ENCODE results near the gene SNX15.

- TF ChIP-seq, protein P1, sequence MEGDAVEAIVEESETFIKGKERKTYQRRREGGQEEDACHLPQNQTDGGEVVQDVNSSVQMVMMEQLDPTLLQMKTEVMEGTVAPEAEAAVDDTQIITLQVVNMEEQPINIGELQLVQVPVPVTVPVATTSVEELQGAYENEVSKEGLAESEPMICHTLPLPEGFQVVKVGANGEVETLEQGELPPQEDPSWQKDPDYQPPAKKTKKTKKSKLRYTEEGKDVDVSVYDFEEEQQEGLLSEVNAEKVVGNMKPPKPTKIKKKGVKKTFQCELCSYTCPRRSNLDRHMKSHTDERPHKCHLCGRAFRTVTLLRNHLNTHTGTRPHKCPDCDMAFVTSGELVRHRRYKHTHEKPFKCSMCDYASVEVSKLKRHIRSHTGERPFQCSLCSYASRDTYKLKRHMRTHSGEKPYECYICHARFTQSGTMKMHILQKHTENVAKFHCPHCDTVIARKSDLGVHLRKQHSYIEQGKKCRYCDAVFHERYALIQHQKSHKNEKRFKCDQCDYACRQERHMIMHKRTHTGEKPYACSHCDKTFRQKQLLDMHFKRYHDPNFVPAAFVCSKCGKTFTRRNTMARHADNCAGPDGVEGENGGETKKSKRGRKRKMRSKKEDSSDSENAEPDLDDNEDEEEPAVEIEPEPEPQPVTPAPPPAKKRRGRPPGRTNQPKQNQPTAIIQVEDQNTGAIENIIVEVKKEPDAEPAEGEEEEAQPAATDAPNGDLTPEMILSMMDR (IDR thresholded peaks at IDR 0.05; ENCODE audit: low read depth, low read length) = no peak
- TF ChIP-seq POLR2A (IDR thresholded peaks at IDR 0.05; ENCODE audit: extremely low read depth, insufficient read length) (no peak), MYC (IDR thresholded peaks at IDR 0.05; ENCODE audit: low read depth, low read length) (no peak), MAX (IDR thresholded peaks at IDR 0.05; ENCODE audit: low read depth, low read length) (no peak)
These were observed 18.4 kb upstream of the SNX15 start for GRCh38 chr11:65008873-65009272.
